ENCODE measurements around the gene GABRB2.

- no peak for TF ChIP-seq POU6F1 (CRISPR knock-in tag; IDR thresholded peaks at IDR 0.05; ENCODE audit: borderline replicate concordance, low read depth)
- TF ChIP-seq BACH2 (CRISPR knock-in tag; IDR thresholded peaks at IDR 0.05; ENCODE audit: borderline replicate concordance), result no peak
These were observed 163.8 kb downstream of the GABRB2 start for GRCh38 chr5:161382685-161383084.
